H1 (cell line): ENCODE data around the gene UQCRFS1. TPM values are rescaled to one million over a fixed set of nuclear protein-coding genes. Genes with fewer than 3 reads are reported as not detected.
A peak's percentile ranks its signal among the peaks of the same experiment; 100 is the strongest.

ENCODE experiments used
- ATF2 ChIP-seq: IDR thresholded peaks from 2 replicates; pipeline ENCODE4 v1.6.1; 2012; ENCODE audit warnings: low read length, inconsistent platforms
- BACH1 ChIP-seq: IDR thresholded peaks from 2 replicates; pipeline ENCODE4 v1.6.1; 2012; ENCODE audit warnings: low read length, improper control_type of control experiment
- BRCA1 ChIP-seq: IDR thresholded peaks from 2 replicates; pipeline ENCODE4 v1.6.1; 2012; ENCODE audit warnings: low read depth, low read length, improper control_type of control experiment
- CHD1 ChIP-seq: IDR thresholded peaks from 2 replicates; pipeline ENCODE4 v1.6.1; 2012; ENCODE audit warnings: low read depth, low read length, improper control_type of control experiment
- CREB1 ChIP-seq: IDR thresholded peaks from 2 replicates; pipeline ENCODE4 v1.6.1; 2012; ENCODE audit warnings: inconsistent platforms
- EZH2 ChIP-seq: fragments of 200-600 bp; sonication (generic); IDR thresholded peaks from 2 replicates; pipeline ENCODE4 v1.7.1; 2012; ENCODE audit warnings: low read depth, mild to moderate bottlenecking, moderate library complexity, low read length, inconsistent platforms; ENCODE audit not compliant: severe bottlenecking
- FOSL1 ChIP-seq: IDR thresholded peaks from 2 replicates; pipeline ENCODE4 v1.6.1; 2011; ENCODE audit warnings: mild to moderate bottlenecking, low read depth, low read length, moderate library complexity; ENCODE audit not compliant: insufficient read depth
- JUND ChIP-seq: IDR thresholded peaks from 2 replicates; pipeline ENCODE4 v1.6.1; 2011; ENCODE audit warnings: mild to moderate bottlenecking, improper control_type of control experiment, low read length
- KDM1A ChIP-seq: fragments of 200-600, 300-600 bp; sonication (generic); IDR thresholded peaks from 2 replicates; pipeline ENCODE4 v1.7.1; 2016; ENCODE audit warnings: mild to moderate bottlenecking, low read length, borderline replicate concordance
- KDM5A ChIP-seq: fragments of 200-600 bp; IDR thresholded peaks from 2 replicates; pipeline ENCODE4 v1.7.1; 2012; ENCODE audit warnings: mild to moderate bottlenecking, low read length, inconsistent platforms, mixed read lengths
- MAFK ChIP-seq: IDR thresholded peaks from 2 replicates; pipeline ENCODE4 v1.6.1; 2012; ENCODE audit warnings: low read depth, mild to moderate bottlenecking, improper control_type of control experiment, low read length
- NRF1 ChIP-seq: IDR thresholded peaks from 2 replicates; pipeline ENCODE4 v1.6.1; 2011; ENCODE audit warnings: mild to moderate bottlenecking, low read depth, low read length, improper control_type of control experiment
- POLR2A ChIP-seq, 2 experiments: IDR thresholded peaks; 1 replicate in 1 of 2; 2 replicates in 1 of 2; pipeline ENCODE4 v1.6.1; 2011; ENCODE audit warnings: low read depth in 2 of 2, low read length in 2 of 2, mild to moderate bottlenecking in 2 of 2; ENCODE audit errors: control extremely low read depth in 1 of 2
- POLR2AphosphoS5 ChIP-seq: IDR thresholded peaks from 2 replicates; pipeline ENCODE4 v1.6.1; 2011; ENCODE audit warnings: low read depth, low read length
- RAD21 ChIP-seq, 2 experiments: IDR thresholded peaks in 1 of 2; conservative IDR thresholded peaks in 1 of 2; 2 replicates each; pipeline ENCODE4 v1.6.1; 2011; ENCODE audit warnings: low read depth in 2 of 2, low read length in 2 of 2, improper control_type of control experiment in 1 of 2, inconsistent platforms in 1 of 2, mild to moderate bottlenecking in 1 of 2, moderate library complexity in 1 of 2
- RBBP5 ChIP-seq: IDR thresholded peaks from 2 replicates; pipeline ENCODE4 v1.7.1; 2012; ENCODE audit warnings: low read depth, mild to moderate bottlenecking, inconsistent platforms, low read length, moderate library complexity, borderline replicate concordance
- SP1 ChIP-seq: IDR thresholded peaks from 2 replicates; pipeline ENCODE4 v1.6.1; 2011; ENCODE audit warnings: low read depth, low read length
- SRF ChIP-seq: IDR thresholded peaks from 2 replicates; pipeline ENCODE4 v1.6.1; 2011; ENCODE audit warnings: mild to moderate bottlenecking, low read depth, low read length, moderate library complexity
- SUZ12 ChIP-seq: fragments of 200-600 bp; sonication (generic); IDR thresholded peaks from 2 replicates; pipeline ENCODE4 v1.6.1; 2012; ENCODE audit warnings: mild to moderate bottlenecking, inconsistent platforms, low read length, moderate library complexity, mixed read lengths
- TAF1 ChIP-seq: IDR thresholded peaks from 2 replicates; pipeline ENCODE4 v1.6.1; 2011; ENCODE audit warnings: mild to moderate bottlenecking, low read depth, low read length
- TAF7 ChIP-seq: optimal IDR thresholded peaks from 2 replicates; pipeline ENCODE3; 2011; ENCODE audit warnings: low read depth, mild to moderate bottlenecking, inconsistent platforms, low read length, moderate library complexity, borderline replicate concordance
- TCF12 ChIP-seq: IDR thresholded peaks from 2 replicates; pipeline ENCODE4 v1.6.1; 2011; ENCODE audit warnings: low read depth, mild to moderate bottlenecking, low read length
- YY1 ChIP-seq: IDR thresholded peaks from 2 replicates; pipeline ENCODE4 v1.6.1; 2011; ENCODE audit warnings: low read depth, mild to moderate bottlenecking, low read length
- ZNF274 ChIP-seq: IDR thresholded peaks from 2 replicates; pipeline ENCODE4 v1.7.0; 2012; ENCODE audit warnings: low read length, borderline replicate concordance; ENCODE audit errors: extremely low read depth
- polyA plus RNA-seq, 7 experiments: library from polyadenylated mRNA; depleted of rRNA in 3 of 7; stranded (reverse) in 5 of 7; unstranded in 2 of 7; fragments of >200 nt in 5 of 7; fragments of 200-250 nt in 2 of 7; gene quantifications; 1 replicate in 5 of 7; 2 replicates in 1 of 7; 4 replicates in 1 of 7; pipeline versions ENCODE4 v1.2.1 to v1.2.3, GENCODE V29; 2011 to 2013; ENCODE audit warnings: missing spikeins in 2 of 7, mixed read lengths in 2 of 7
- total RNA-seq: library from RNA; stranded (reverse); fragmentation: NEBNext Ultra II Directional; extraction: Animal tissue kit (Norgen Biotek cat#: 25700); gene quantifications from 2 replicates; pipeline ENCODE4 v1.2.1, GENCODE V29; 2021

The UQCRFS1 gene
- total and polyA plus RNA-seq, 2 of the 8 experiments (the other 6 are each of a cell fraction or from before 2014, with no cell fraction given), result 52.4 to 59.1 TPM

DNA sequence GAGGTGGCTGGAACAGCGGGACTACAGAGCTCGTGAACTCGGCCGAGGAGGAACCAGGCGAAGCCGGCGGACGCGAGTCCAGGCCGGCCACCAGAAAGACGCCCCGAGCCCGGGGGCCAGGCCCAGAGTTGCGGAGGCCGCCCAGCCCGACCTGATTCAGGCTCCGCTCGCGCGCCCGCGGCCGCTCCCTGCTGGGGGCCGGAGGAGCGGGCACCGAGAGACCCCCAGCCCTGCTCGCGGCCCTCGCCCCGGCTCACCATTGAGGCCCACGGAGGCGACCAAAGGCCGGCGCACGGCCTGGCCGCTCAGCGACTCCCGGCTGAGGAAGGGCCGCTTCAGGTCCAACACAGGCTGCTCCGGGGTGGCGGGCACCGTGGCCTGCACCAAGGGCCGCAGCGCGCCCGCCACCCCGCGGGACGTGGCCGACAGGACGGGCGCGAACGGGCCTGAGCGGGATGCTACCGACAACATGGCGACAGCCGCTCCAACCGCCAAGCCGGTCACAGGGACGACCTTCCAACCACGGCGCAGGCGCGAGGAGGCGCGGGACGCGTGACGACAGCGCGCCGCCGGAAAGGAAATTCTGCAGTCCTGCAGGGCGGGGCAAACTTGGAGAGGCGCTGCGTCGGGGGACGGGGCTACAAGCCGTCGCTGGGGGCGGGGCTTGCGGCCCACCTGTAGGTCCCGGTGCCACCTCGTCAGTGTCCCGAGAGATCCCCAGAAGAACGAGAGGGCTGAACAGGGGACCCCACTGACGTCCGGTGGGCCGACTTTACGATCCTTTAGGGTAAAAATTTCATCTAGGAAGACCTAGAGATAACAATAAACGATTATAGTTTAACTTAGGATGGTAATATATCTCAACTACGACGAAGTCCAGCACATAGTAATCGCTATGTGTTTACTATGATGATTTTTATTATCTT is at the start of gene UQCRFS1 (continued):
- TF ChIP-seq MAFK, result no peak
- no peak for TF ChIP-seq EZH2
- peak; percentile 94 for TF ChIP-seq CREB1
- TF ChIP-seq ZNF274, result no peak
- TF ChIP-seq TAF7, result peak; percentile 21
- peak; percentile 84 to 89 for TF ChIP-seq POLR2A (IDR thresholded peaks at IDR 0.05; ENCODE audit: control extremely low read depth in 1 of 2, low read depth in 2 of 2, low read length in 2 of 2)
- TF ChIP-seq BACH1, result no peak
- TF ChIP-seq JUND, result no peak
- TF ChIP-seq KDM1A, result no peak
- peak; percentile 47 for TF ChIP-seq SRF
- peak; percentile 89 for TF ChIP-seq TAF1
- no peak for TF ChIP-seq KDM5A
- no peak for TF ChIP-seq FOSL1
- no peak; the same call in 1 of the 2 replicates for TF ChIP-seq BRCA1
- TF ChIP-seq SP1, result no peak
- no peak for TF ChIP-seq RAD21 (IDR thresholded peaks at IDR 0.05 in 1 of 2, conservative IDR thresholded peaks at IDR 0.05 in 1 of 2; ENCODE audit: low read depth in 2 of 2, low read length in 2 of 2)
- TF ChIP-seq YY1, result peak; percentile 85
- TF ChIP-seq NRF1, result peak; percentile 74
- TF ChIP-seq TCF12, result no peak
- no peak for TF ChIP-seq ATF2
- TF ChIP-seq POLR2AphosphoS5, result peak; percentile 87
- TF ChIP-seq SUZ12, result no peak
- no peak for TF ChIP-seq CHD1
- peak; percentile 73; the same call in 1 of the 2 replicates for TF ChIP-seq RBBP5
